HG02870 (cell line): ENCODE data around the gene IFNL3.
"Not testable (repeated sequence)": the region's sequence is repeated elsewhere in the genome, so short reads cannot be mapped to it uniquely, and the experiment has no call there.

Experiments used
- ATAC-seq: cut with Tn5 transposase; IDR thresholded peaks from one replicate; pipeline ENCODE4 v1.9.1; 2021; ENCODE audit warnings: mild to moderate bottlenecking, moderate library complexity; ENCODE audit not compliant: unreplicated experiment

IFNL3 gene

DNA sequence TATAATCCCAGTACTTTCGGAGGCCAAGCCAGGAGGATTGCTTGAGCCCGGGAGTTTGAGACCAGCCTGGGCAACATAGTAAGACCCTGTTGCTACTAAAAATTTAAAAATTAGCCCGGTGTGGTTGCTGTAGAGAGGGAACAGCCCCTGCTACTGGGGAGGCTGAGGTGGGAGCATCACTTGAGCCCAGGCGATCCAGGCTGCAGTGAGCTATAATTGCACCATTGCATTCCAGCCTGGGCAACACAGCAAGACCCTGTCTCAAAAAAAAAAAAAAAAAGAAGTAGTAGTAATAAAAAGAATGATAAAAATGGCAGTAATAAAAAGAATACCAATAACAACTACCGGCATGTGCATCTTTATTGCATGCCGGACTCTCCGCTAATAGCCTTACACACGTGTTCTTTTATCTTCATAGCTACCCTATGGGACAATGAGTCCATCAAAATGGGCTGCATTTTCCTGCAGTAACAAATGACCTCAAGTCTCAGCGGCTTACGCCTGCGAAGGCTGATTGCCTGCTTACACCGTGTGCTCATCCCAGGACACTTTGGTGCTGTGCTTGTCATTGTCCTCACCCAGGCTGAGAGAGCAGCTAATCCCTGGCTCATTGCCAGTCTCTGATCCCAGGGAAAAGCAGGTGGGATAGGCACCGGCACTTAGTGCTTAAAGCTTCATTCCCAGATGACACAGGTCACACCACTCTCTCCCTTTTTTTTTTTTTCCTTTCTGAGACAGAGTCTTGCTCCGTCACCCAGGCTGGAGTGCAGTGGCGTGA lies 26.4 kb downstream of the IFNL3 start:
- no peak for ATAC-seq

GRCh38 chr19:39217094-39217493 lies 27.7 kb downstream of the IFNL3 start:
- no peak for ATAC-seq

- not testable (repeated sequence) for ATAC-seq
Measured at GRCh38 chr19:39215323-39215722, 29.5 kb downstream of the IFNL3 start.

DNA sequence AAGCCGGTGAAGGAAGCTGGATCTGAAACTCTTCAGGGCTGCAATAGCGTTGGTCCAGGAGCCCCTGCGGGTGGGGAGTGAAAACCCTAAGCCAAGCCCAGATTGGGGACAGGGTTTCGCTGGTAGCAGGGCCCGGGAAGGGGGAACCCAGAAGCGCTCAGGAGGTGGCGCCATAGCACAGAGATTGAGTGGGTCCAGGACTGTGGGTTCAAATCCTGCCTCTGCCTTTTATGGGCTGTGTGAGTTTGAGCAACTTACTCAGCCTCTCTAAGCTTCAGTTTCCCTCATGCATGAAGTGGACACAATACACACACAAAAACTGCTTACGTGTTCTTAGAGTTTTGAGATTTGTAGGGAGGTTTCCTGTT lies 32.4 kb downstream of the IFNL3 start:
- no peak for ATAC-seq

GRCh38 chr19:39211731-39212374 lies 33.0 kb downstream of the IFNL3 start:
- no peak for ATAC-seq

- ATAC-seq, result no peak
Measured at GRCh38 chr19:39209196-39209595, 35.6 kb downstream of the IFNL3 start.

- no peak for ATAC-seq
Measured at GRCh38 chr19:39208175-39208795, 36.5 kb downstream of the IFNL3 start.

GRCh38 chr19:39207293-39207836 lies 37.4 kb downstream of the IFNL3 start:
- no peak for ATAC-seq

- ATAC-seq, result no peak
Measured at GRCh38 chr19:39206122-39206521, 38.7 kb downstream of the IFNL3 start.

DNA sequence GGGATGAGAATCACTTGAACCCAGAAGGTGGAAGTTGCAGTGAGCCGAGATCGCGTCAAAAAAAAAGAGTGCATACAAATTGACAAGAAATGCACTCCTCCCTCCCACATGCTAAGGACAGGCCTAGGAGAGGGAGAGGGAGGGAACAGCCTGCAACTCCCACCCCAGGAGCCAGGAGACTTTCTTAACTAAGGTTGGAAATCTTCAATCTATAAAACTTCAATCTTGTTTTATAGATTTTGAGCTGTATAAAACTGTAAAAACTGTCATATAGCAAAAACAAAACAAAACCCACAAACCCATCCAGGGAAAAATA lies 39.4 kb downstream of the IFNL3 start:
- ATAC-seq, result no peak

DNA sequence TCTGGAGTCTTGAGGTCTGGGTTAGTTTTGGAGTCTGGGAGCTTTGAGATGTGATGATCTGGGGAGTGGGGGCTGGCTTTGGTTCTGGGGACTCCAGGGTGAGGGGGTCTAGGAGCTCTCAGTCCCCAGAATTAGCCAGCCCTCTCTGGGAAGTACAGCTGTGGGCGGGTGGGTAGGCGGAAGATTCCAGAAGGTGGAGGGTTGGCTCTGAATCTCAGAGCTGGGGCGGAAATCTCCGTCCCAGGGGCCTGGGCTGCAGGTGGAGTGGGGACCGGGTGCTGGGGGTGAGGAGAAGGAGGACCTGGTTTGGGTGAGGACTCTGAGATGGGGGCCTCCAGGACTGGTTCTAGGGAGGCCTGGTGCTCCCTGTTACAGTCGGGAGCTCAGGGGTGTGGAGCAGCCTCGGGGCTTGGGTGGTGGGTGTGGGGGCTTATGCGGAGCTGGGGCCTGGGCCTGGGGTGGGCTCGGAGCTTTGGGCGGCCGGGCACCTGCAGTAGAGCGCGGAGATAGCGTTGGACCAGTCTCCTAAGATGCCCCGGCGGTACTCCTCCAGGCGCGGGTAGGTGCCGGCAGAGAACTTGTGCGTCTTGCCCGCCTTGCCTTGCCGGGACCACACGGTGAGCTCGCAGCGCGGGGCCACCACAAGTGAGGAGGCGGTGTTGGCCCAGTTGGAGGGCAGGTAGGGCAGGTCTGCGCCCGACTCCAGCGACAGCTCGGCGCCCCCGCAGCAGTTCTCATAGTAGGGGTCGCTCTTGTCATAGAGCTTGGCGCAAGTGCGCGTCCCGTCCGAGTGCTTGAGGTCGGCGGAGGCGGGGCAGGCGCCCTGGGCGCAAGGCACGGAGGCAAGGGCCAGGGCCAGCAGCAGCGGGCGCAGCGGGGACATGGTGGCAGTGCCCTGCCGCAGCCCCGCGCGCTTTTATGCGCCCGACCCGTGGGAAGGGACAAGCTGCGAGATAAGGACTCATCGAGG lies 41.1 kb downstream of the IFNL3 start, which contains the start of gene SYCN:
Gene SYCN, minus strand, starts transcription at position 892 of the 970 bp plus-strand sequence. Its CDS starts 9 bp downstream, at position 883.
- ATAC-seq, result no peak

DNA sequence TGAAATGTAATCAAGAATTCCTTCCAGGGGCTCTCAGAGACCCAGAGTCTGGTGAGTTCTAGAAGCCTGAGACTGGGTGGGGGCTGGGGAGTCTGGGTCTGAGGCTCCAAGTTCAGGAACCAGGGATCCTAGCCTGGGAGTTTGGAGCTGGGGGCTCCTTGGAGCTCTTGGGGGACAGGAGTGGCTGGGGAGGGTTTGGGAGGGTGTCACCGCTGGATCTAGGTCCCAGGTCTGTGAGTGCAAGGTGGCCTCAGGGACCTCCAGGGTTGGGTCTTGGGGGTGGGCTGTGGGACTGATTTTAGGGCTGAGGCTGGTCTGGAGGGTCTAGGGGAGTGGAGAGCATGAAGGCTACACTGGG lies 41.8 kb downstream of the IFNL3 start:
- ATAC-seq, result no peak

- no peak for ATAC-seq
Measured at GRCh38 chr19:39200803-39201115, 44.0 kb downstream of the IFNL3 start.

DNA sequence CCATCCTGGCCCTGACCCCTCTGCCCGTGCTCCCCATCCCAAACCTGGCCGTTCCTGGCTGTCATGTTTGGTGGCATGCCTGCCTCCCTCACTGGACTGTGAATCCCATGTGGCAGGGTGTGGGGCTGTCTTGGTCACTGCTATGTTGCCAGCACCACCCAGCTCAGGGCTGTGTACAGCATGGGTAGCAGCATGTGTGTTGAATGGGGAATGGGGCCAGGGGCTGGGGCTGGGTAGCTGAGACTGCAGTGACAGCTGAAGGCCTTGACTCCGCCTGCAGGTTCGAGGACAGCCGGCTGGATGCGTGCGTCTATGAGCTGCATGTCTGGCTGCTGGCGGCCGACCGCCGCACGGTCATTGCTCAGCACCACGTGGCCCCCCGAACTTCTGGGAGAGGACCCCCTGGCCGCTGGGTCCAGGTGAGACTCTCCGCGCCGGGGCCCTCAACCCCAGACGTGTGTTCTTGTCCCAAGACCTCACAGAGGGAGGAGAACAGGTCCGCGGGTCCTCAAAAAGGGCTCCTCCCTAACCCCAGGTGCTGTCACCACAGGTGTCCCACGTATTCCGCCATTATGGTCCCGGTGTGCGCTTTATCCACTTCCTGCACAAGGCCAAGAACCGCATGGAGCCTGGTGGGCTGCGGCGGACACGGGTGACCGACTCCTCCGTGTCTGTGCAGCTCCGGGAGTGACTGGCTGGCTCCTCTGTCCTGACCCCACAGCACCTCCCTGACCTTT lies 44.6 kb downstream of the IFNL3 start:
- ATAC-seq, result no peak

- ATAC-seq, result no peak
Measured at GRCh38 chr19:39199025-39199424, 45.8 kb downstream of the IFNL3 start.

DNA sequence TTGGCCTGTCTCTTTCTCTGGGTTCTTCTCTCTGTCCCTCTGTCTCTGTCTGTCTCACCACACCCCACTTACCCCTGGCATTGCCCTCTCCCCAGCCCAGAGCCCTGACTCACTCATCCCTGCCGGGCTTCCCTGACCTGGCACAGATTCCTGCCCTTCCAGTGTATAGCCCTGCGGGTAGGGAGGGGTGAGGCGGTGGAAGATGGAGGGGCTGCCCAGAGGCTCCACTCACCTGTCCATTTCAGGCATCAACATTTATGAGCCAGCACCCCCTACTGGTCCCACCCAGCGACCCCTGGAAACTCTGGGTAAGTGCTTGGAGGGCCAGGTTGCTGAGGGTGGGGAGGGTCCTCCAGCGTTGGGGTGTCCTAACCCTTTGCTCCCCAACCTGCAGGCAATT lies 47.0 kb downstream of the IFNL3 start:
- ATAC-seq, result no peak

DNA sequence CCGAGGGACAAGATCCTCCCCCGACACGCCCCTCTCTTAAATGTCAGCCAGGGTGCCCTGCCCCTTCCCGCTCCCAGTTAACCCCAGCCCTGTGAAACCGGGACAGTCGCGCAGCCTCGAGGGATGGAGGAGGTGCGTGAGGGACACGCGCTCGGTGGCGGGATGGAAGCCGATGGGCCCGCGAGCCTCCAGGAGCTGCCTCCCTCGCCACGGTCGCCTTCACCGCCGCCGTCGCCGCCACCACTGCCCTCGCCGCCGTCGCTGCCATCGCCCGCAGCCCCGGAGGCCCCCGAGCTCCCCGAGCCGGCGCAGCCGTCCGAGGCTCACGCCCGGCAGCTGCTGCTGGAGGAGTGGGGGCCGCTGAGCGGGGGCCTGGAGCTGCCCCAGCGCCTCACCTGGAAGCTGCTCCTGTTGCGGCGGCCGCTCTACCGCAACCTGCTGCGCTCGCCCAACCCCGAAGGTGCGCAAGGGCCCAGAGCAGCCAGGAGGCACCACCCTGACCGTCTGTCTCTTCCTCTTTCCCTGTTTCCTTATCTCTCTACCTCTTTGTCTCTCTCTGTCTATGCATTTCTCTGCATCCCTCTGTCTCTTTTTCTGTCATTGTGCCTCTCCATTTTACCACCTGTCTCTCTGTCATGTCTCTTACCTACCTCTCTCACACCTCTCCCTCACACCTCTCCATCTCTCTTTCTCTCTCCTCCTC lies 47.8 kb downstream of the IFNL3 start, which contains the start of gene NCCRP1:
Gene NCCRP1, plus strand, starts transcription at position 105 of the 703 bp plus-strand sequence. Its CDS starts 19 bp downstream, at position 124.
- ATAC-seq, result no peak

GRCh38 chr19:39196320-39196719 lies 48.5 kb downstream of the IFNL3 start:
- no peak for ATAC-seq

DNA sequence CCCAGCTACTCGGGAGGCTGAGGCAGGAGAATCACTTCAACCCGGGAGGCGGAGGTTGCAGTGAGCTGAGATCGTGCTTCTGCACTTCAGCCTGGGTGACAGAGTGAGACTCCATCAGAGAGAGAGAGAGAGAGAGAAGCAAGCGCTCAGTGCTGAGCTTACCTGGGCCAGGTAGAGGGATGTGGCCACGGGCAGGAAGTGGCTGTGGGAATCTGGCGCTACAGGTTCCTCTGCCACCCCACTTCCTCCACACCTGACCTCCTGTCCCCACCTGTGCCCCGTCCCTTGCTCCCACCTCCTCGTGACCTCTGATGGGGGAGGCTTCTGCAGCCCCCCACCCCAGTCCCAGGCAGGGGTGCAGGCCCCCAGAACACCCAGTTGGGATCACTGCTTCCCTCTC lies 49.1 kb downstream of the IFNL3 start:
- no peak for ATAC-seq
